HCT116 (cell line): Measurements from ENCODE around the gene FCF1. TPM values are rescaled to one million over a fixed set of nuclear protein-coding genes. Genes with fewer than 3 reads are reported as not detected.

ENCODE experiments used
- ATAC-seq: fragments of 200-7000 bp; cut with Tn5 transposase; 2 replicates; pipeline ENCODE4 v1.9.1; 2020; ENCODE audit warnings: mild to moderate bottlenecking, moderate library complexity
- BruUV-seq: library from RNA; stranded (reverse); fragments of 400-500 nt; replicated peaks from 2 replicates; lab custom pipeline; 2021; lab: Mats Ljungman, UMichigan
- CTCF ChIA-PET: fragments of 300-600 bp; sonication (Branson Sonifier 250); formaldehyde crosslinking; loops from one replicate; lab custom pipeline; 2021; ENCODE audit warnings: antibody characterized with exemption; lab: Charles Lee
- POLR2A ChIA-PET: fragments of 300-600, 350-600 bp; sonication (Branson Sonifier 250); formaldehyde crosslinking; loops from one replicate; lab custom pipeline; 2021; ENCODE audit warnings: antibody characterized with exemption; lab: Charles Lee
- RAD21 ChIA-PET, 2 experiments: fragments of 300-600 bp; sonication (Branson Sonifier 250); formaldehyde crosslinking; loops; one replicate each; lab custom pipeline; 2023; ENCODE audit warnings: low total read pairs in 2 of 2; ENCODE audit not compliant: uncharacterized antibody in 2 of 2, unreplicated experiment in 2 of 2, low non-redundant PET in 1 of 2; lab: Charles Lee
- DNase-seq: peaks from one replicate; pipeline ENCODE4 v3.0.0-alpha.2; 2010; ENCODE audit warnings: low read depth, low spot score
- H2AFZ ChIP-seq: fragments of 200-600 bp; shearing (Covaris generic), sonication (generic); 2 replicates; pipeline ENCODE4 v1.6.1; 2017; ENCODE audit warnings: low read depth, mixed run types, mixed read lengths, antibody characterized with exemption, low read length; ENCODE audit not compliant: poor library complexity, severe bottlenecking
- H3K27ac ChIP-seq: 2 replicates; pipeline ENCODE4 v1.5.1; 2012; ENCODE audit warnings: low read depth, low read length
- H3K27me3 ChIP-seq: fragments of 200-600 bp; sonication (generic); 2 replicates; pipeline ENCODE4 v1.6.1; 2016; ENCODE audit warnings: mixed run types, low read length, mixed read lengths; ENCODE audit not compliant: insufficient read depth
- H3K36me3 ChIP-seq, 2 experiments: fragments of 200-500 bp in 1 of 2; fragments of 200-600 bp in 1 of 2; sonication (Bioruptor generic) in 1 of 2; sonication (generic) in 1 of 2; 2 replicates each; pipeline versions ENCODE4 v1.5.1 to v1.6.1; 2014 to 2016; ENCODE audit warnings: low read length in 2 of 2, inconsistent platforms in 1 of 2, mixed read lengths in 1 of 2, mixed run types in 1 of 2; ENCODE audit not compliant: insufficient read depth in 2 of 2, control insufficient read depth in 1 of 2
- H3K4me1 ChIP-seq, 2 experiments: fragments of 200-600 bp in 1 of 2; sonication (generic) in 1 of 2; 2 replicates each; pipeline versions ENCODE4 v1.5.1 to v1.6.1; 2012 to 2017; ENCODE audit warnings: low read length in 2 of 2, inconsistent platforms in 1 of 2, mild to moderate bottlenecking in 1 of 2, mixed read lengths in 1 of 2, mixed run types in 1 of 2, moderate library complexity in 1 of 2; ENCODE audit not compliant: insufficient read depth in 2 of 2, control insufficient read depth in 1 of 2
- H3K4me2 ChIP-seq: fragments of 200-600 bp; sonication (generic); 2 replicates; pipeline ENCODE4 v1.6.1; 2017; ENCODE audit warnings: mixed run types, low read length, mixed read lengths
- H3K4me3 ChIP-seq, 2 experiments: fragments of 200-600 bp in 1 of 2; sonication (generic) in 1 of 2; replicated peaks in 1 of 2; 2 replicates each; pipeline ENCODE4 v1.5.1; 2011 to 2016; ENCODE audit warnings: low read length in 2 of 2, control low read depth in 1 of 2, low read depth in 1 of 2, mild to moderate bottlenecking in 1 of 2, mixed read lengths in 1 of 2, mixed run types in 1 of 2
- H3K79me2 ChIP-seq: fragments of 200-600 bp; sonication (generic); 2 replicates; pipeline ENCODE4 v1.6.1; 2017; ENCODE audit warnings: mild to moderate bottlenecking, mixed run types, low read length, moderate library complexity, mixed read lengths; ENCODE audit not compliant: insufficient read depth
- H3K9ac ChIP-seq: fragments of 200-600 bp; sonication (generic); 2 replicates; pipeline ENCODE4 v1.6.1; 2016; ENCODE audit warnings: low read length, mixed read lengths
- H3K9me2 ChIP-seq: fragments of 200-600 bp; sonication (generic), shearing (Covaris generic); 2 replicates; pipeline ENCODE4 v1.6.1; 2017; ENCODE audit warnings: mixed run types, mild to moderate bottlenecking, moderate library complexity; ENCODE audit not compliant: insufficient read depth
- H3K9me3 ChIP-seq, 2 experiments: fragments of 200-500 bp in 1 of 2; fragments of 200-600 bp in 1 of 2; sonication (Bioruptor generic) in 1 of 2; sonication (generic) in 1 of 2; 2 replicates each; pipeline ENCODE4 v1.6.1; 2014 to 2017; ENCODE audit warnings: low read length in 2 of 2, mixed read lengths in 2 of 2, inconsistent platforms in 1 of 2, low read depth in 1 of 2, mild to moderate bottlenecking in 1 of 2, mixed run types in 1 of 2, moderate library complexity in 1 of 2; ENCODE audit not compliant: control insufficient read depth in 1 of 2, insufficient read depth in 1 of 2
- H4K20me1 ChIP-seq: fragments of 200-600 bp; sonication (generic), shearing (Covaris generic); 2 replicates; pipeline ENCODE4 v1.6.1; 2017; ENCODE audit warnings: mixed run types, mild to moderate bottlenecking, moderate library complexity; ENCODE audit not compliant: insufficient read depth
- CBX3 ChIP-seq: IDR thresholded peaks from 2 replicates; pipeline ENCODE4 v1.6.1; 2012; ENCODE audit warnings: low read depth
- CTCF ChIP-seq, 3 experiments: fragments of 200-600 bp in 1 of 3; sonication (generic) in 1 of 3; IDR thresholded peaks in 2 of 3; conservative IDR thresholded peaks in 1 of 3; 2 replicates each; pipeline ENCODE4 v1.5.1; 2012 to 2017; ENCODE audit warnings: low read depth in 2 of 3, low read length in 2 of 3, antibody characterized with exemption in 1 of 3, borderline replicate concordance in 1 of 3, control low read depth in 1 of 3, mild to moderate bottlenecking in 1 of 3, mixed read lengths in 1 of 3, mixed run types in 1 of 3, moderate library complexity in 1 of 3; ENCODE audit not compliant: insufficient read depth in 1 of 3
- EGR1 ChIP-seq: IDR thresholded peaks from 2 replicates; pipeline ENCODE4 v1.6.1; 2012; ENCODE audit warnings: low read depth
- EZH2 ChIP-seq: fragments of 200-600 bp; sonication (generic); IDR thresholded peaks from 2 replicates; pipeline ENCODE4 v1.6.1; 2017; ENCODE audit warnings: antibody characterized with exemption, mixed run types
- EZH2phosphoT487 ChIP-seq: fragments of 200-600 bp; IDR thresholded peaks from 2 replicates; pipeline ENCODE4 v1.6.1; 2018; ENCODE audit warnings: antibody characterized with exemption, borderline replicate concordance
- FOSL1 ChIP-seq: IDR thresholded peaks from 2 replicates; pipeline ENCODE4 v1.6.1; 2012; ENCODE audit warnings: low read depth
- POLR2AphosphoS5 ChIP-seq: IDR thresholded peaks from 2 replicates; pipeline ENCODE4 v1.6.1; 2011; ENCODE audit warnings: mild to moderate bottlenecking, low read depth, low read length, moderate library complexity
- RAD21 ChIP-seq: IDR thresholded peaks from 2 replicates; pipeline ENCODE4 v1.6.1; 2012; ENCODE audit warnings: low read depth, mild to moderate bottlenecking
- SIN3A ChIP-seq: IDR thresholded peaks from 2 replicates; pipeline ENCODE4 v1.6.1; 2012; ENCODE audit warnings: low read depth
- SP1 ChIP-seq: IDR thresholded peaks from 2 replicates; pipeline ENCODE4 v1.6.1; 2012; ENCODE audit warnings: low read depth
- ZBTB33 ChIP-seq: IDR thresholded peaks from 2 replicates; pipeline ENCODE4 v1.6.1; 2011; ENCODE audit warnings: mild to moderate bottlenecking, low read length, moderate library complexity; ENCODE audit not compliant: insufficient replicate concordance; ENCODE audit errors: extremely low read depth
- ZFX ChIP-seq: fragments of 450-650 bp; IDR thresholded peaks from 2 replicates; pipeline ENCODE4 v1.6.1; 2017
- intact Hi-C: fragments of 100-400 bp; cut with micrococcal nuclease; formaldehyde crosslinking; loops from 2 replicates; pipeline ENCODE4 v1.10.0; 2022
- total RNA-seq: library from RNA; stranded (reverse); gene quantifications from one replicate; pipeline ENCODE4 v1.2.1, GENCODE V29; 2021; ENCODE audit not compliant: unreplicated experiment

Gene FCF1
- total RNA-seq, 1 experiment from 2014 or later, result 69.0 TPM

- no peaks in the 10 kb centered on the region for H3K79me2 ChIP-seq
- no TSS peak for BruUV-seq
- no peak for TF ChIP-seq SP1
- TF ChIP-seq CBX3, result no peak
- TF ChIP-seq EZH2, result no peak
- no peak for TF ChIP-seq SIN3A
- TF ChIP-seq EGR1, result no peak
- TF ChIP-seq ZFX, result no peak
- no peak for TF ChIP-seq POLR2AphosphoS5
- no peak for TF ChIP-seq RAD21
- no peak for TF ChIP-seq ZBTB33
- no peak for TF ChIP-seq FOSL1
- no peak for TF ChIP-seq CTCF (IDR thresholded peaks at IDR 0.05 in 2 of 3, conservative IDR thresholded peaks at IDR 0.05 in 1 of 3; ENCODE audit: borderline replicate concordance in 1 of 3, insufficient read depth in 1 of 3, low read depth in 2 of 3, low read length in 2 of 3)
- no peak for TF ChIP-seq EZH2phosphoT487
- ChIA-PET CTCF (no interaction called here), POLR2A (no interaction called here), RAD21 (no interaction called here)
- H3K9ac ChIP-seq, result no peak overlapping the region
- H3K27me3 ChIP-seq, result no peaks in the 10 kb centered on the region
- H3K9me2 ChIP-seq, result no peaks in the 10 kb centered on the region
- intact Hi-C loops, result no loop called here
- DNase-seq, result no peak
- ATAC-seq, result no peak
- no peak overlapping the region for H2AFZ ChIP-seq
- no peaks in the 10 kb centered on the region for H4K20me1 ChIP-seq
- H3K4me1 ChIP-seq, result no peaks in the 10 kb centered on the region; a peak in 1 of 4 replicates
- no peak overlapping the region for H3K27ac ChIP-seq
- no peak overlapping the region for H3K4me2 ChIP-seq
- H3K36me3 ChIP-seq, result peaks cover 29 to 30% of the 10 kb centered on the region in 2 experiments; a peak in 3 of 4 replicates
- no peaks in the 10 kb centered on the region for H3K9me3 ChIP-seq
- H3K4me3 ChIP-seq, result no peak overlapping the region
These were observed 49.1 kb upstream of the FCF1 start for GRCh38 chr14:74663884-74664283.
